HepG2 (cell line): ENCODE data around the gene GJD3. TPM values are rescaled to one million over a fixed set of nuclear protein-coding genes. Genes with fewer than 3 reads are reported as not detected.
A peak's percentile ranks its signal among the peaks of the same experiment; 100 is the strongest.

ENCODE experiments used
- ATAD3A ChIP-seq: sonication (generic); formaldehyde crosslinking; IDR thresholded peaks from 2 replicates; pipeline ENCODE4 v1.4.0; 2020; ENCODE audit warnings: missing genetic modification reagents
- ATF6 ChIP-seq: sonication (generic); formaldehyde crosslinking; conservative IDR thresholded peaks from 2 replicates; pipeline ENCODE4 v1.4.0; 2020; ENCODE audit warnings: missing genetic modification reagents
- BCLAF1 ChIP-seq: fragments of 450-650 bp; IDR thresholded peaks from 2 replicates; pipeline ENCODE4 v1.6.1; 2017; ENCODE audit warnings: mild to moderate bottlenecking
- CBX2 ChIP-seq, 2 experiments: fragments of 200-600 bp in 1 of 2; sonication (generic); formaldehyde crosslinking in 1 of 2; IDR thresholded peaks; 2 replicates each; pipeline versions ENCODE4 v1.7.0 to v1.8.1; 2018 to 2022; ENCODE audit warnings: low read depth in 2 of 2, low read length in 1 of 2, mild to moderate bottlenecking in 1 of 2, missing genetic modification reagents in 1 of 2
- GABPA ChIP-seq, 2 experiments: IDR thresholded peaks; 2 replicates each; pipeline ENCODE4 v1.6.1; 2011 to 2016; ENCODE audit warnings: low read depth in 2 of 2, low read length in 1 of 2, missing biosample characterization in 1 of 2, missing genetic modification characterization in 1 of 2
- KDM6A ChIP-seq: IDR thresholded peaks from 2 replicates; pipeline ENCODE4 v1.6.1; 2016; ENCODE audit warnings: low read depth
- MNT ChIP-seq: fragments of 450-650 bp; IDR thresholded peaks from 2 replicates; pipeline ENCODE4 v1.6.1; 2016
- RAD21 ChIP-seq: fragments of 450-650 bp; formaldehyde crosslinking; IDR thresholded peaks from 2 replicates; pipeline ENCODE4 v1.5.0; 2020; ENCODE audit warnings: mild to moderate bottlenecking
- SALL2 ChIP-seq: sonication (generic); formaldehyde crosslinking; IDR thresholded peaks from 2 replicates; pipeline ENCODE4 v1.8.1; 2023; ENCODE audit warnings: mild to moderate bottlenecking, missing genetic modification reagents, inconsistent platforms
- ZFP36L1 ChIP-seq: sonication (generic); formaldehyde crosslinking; IDR thresholded peaks from 2 replicates; pipeline ENCODE4 v1.8.0; 2022; ENCODE audit warnings: mild to moderate bottlenecking, missing genetic modification reagents, moderate library complexity
- ZNF143 ChIP-seq: sonication (generic); formaldehyde crosslinking; IDR thresholded peaks from 2 replicates; pipeline ENCODE4 v1.4.0; 2020; ENCODE audit warnings: missing genetic modification reagents
- ZNF549 ChIP-seq: sonication (generic); formaldehyde crosslinking; IDR thresholded peaks from 2 replicates; pipeline ENCODE4 v1.5.0; 2020; ENCODE audit warnings: missing genetic modification reagents
- ZNF782 ChIP-seq: sonication (generic); formaldehyde crosslinking; IDR thresholded peaks from 2 replicates; pipeline ENCODE4 v1.4.0; 2020; ENCODE audit warnings: missing genetic modification reagents, mild to moderate bottlenecking, borderline replicate concordance
- polyA plus RNA-seq, 8 experiments: library from polyadenylated mRNA; depleted of rRNA in 3 of 8; stranded (reverse) in 7 of 8; unstranded in 1 of 8; fragments of >200 nt; fragmentation: Illumina TruSeq in 4 of 8; extraction: Trizol in 4 of 8; gene quantifications; 2 replicates each; pipeline versions ENCODE4 v1.2.1 to v1.2.3, GENCODE V29; 2011 to 2016; ENCODE audit warnings: low read depth in 4 of 8, missing spikeins in 1 of 8, mixed read lengths in 1 of 8; ENCODE audit not compliant: insufficient read depth in 1 of 8
- total RNA-seq, 5 experiments: library from RNA; depleted of rRNA; stranded (reverse); fragments of >200 nt; fragmentation: Illumina TruSeq; extraction: Trizol; gene quantifications; 2 replicates each; pipeline ENCODE4 v1.2.3, GENCODE V29; 2016; ENCODE audit warnings: low read depth in 1 of 5
- TF ChIP-seq, protein P1 (sequence below): sonication (generic); formaldehyde crosslinking; IDR thresholded peaks from 2 replicates; pipeline ENCODE4 v1.4.0; 2020; ENCODE audit warnings: missing genetic modification reagents, borderline replicate concordance
- TF ChIP-seq, protein P2 (sequence below): sonication (generic); formaldehyde crosslinking; IDR thresholded peaks from 2 replicates; pipeline ENCODE4 v1.4.0; 2020; ENCODE audit warnings: mild to moderate bottlenecking, missing genetic modification reagents
- TF ChIP-seq, protein P3 (sequence below): sonication (generic); formaldehyde crosslinking; IDR thresholded peaks from 2 replicates; pipeline ENCODE4 v1.4.0; 2020; ENCODE audit warnings: missing genetic modification reagents, low read depth, mild to moderate bottlenecking, borderline replicate concordance

The GJD3 gene
- total and polyA plus RNA-seq, 2 of the 13 experiments (the other 11 are each of a cell fraction or from before 2014, with no cell fraction given), result not detected

DNA sequence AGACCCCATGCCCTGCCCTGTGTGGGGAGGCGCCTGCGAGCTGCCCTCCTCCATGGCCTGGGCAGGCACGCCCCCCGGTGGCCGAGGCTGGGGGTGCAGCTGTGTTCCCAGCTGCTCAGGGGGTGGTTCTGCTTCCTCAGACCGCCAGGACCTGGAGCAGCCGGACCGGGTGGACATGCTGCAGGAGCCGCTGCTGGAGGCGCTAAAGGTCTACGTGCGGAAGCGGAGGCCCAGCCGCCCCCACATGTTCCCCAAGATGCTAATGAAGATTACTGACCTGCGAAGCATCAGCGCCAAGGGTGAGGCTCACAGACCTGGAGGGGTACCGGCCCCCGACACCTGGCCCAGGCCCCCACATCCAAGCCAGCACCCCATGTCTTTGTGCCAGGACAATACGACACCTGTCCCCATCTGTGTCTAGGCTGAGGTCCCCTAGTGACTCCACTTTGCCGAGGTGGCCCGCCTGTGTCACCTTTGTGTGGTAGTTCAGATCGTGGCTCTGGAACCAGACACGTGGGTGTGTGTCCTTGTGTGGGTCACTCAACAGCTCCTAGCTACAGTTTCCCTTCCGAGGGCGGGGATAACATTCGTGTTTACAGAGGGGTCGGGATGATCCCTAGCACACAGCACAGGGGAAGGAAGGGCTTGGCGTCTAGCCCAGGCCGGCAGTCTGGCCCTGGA is 9.3 kb downstream of the GJD3 start (continued):
- TF ChIP-seq, protein P1, sequence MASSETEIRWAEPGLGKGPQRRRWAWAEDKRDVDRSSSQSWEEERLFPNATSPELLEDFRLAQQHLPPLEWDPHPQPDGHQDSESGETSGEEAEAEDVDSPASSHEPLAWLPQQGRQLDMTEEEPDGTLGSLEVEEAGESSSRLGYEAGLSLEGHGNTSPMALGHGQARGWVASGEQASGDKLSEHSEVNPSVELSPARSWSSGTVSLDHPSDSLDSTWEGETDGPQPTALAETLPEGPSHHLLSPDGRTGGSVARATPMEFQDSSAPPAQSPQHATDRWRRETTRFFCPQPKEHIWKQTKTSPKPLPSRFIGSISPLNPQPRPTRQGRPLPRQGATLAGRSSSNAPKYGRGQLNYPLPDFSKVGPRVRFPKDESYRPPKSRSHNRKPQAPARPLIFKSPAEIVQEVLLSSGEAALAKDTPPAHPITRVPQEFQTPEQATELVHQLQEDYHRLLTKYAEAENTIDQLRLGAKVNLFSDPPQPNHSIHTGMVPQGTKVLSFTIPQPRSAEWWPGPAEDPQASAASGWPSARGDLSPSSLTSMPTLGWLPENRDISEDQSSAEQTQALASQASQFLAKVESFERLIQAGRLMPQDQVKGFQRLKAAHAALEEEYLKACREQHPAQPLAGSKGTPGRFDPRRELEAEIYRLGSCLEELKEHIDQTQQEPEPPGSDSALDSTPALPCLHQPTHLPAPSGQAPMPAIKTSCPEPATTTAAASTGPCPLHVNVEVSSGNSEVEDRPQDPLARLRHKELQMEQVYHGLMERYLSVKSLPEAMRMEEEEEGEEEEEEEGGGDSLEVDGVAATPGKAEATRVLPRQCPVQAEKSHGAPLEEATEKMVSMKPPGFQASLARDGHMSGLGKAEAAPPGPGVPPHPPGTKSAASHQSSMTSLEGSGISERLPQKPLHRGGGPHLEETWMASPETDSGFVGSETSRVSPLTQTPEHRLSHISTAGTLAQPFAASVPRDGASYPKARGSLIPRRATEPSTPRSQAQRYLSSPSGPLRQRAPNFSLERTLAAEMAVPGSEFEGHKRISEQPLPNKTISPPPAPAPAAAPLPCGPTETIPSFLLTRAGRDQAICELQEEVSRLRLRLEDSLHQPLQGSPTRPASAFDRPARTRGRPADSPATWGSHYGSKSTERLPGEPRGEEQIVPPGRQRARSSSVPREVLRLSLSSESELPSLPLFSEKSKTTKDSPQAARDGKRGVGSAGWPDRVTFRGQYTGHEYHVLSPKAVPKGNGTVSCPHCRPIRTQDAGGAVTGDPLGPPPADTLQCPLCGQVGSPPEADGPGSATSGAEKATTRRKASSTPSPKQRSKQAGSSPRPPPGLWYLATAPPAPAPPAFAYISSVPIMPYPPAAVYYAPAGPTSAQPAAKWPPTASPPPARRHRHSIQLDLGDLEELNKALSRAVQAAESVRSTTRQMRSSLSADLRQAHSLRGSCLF, result no peak
- TF ChIP-seq KDM6A (CRISPR knock-in tag), result no peak
- no peak; the same call in 1 of the 2 replicates for TF ChIP-seq ZNF782 (CRISPR knock-in tag)
- TF ChIP-seq ATF6 (CRISPR knock-in tag), result no peak
- no peak for TF ChIP-seq BCLAF1
- no peak for TF ChIP-seq MNT
- no peak for TF ChIP-seq ZNF549 (CRISPR knock-in tag)
- no peak for TF ChIP-seq GABPA (IDR thresholded peaks at IDR 0.05; ENCODE audit: low read depth, low read length)
- TF ChIP-seq GABPA (CRISPR knock-in tag; IDR thresholded peaks at IDR 0.05; ENCODE audit: low read depth), result no peak
- TF ChIP-seq ZFP36L1 (CRISPR knock-in tag), result no peak
- TF ChIP-seq, protein P2, sequence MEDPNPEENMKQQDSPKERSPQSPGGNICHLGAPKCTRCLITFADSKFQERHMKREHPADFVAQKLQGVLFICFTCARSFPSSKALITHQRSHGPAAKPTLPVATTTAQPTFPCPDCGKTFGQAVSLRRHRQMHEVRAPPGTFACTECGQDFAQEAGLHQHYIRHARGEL (CRISPR knock-in tag), result no peak
- TF ChIP-seq CBX2 (IDR thresholded peaks at IDR 0.05; ENCODE audit: low read depth, low read length), result no peak
- no peak for TF ChIP-seq CBX2 (CRISPR knock-in tag; IDR thresholded peaks at IDR 0.05; ENCODE audit: low read depth)
- TF ChIP-seq, protein P3, sequence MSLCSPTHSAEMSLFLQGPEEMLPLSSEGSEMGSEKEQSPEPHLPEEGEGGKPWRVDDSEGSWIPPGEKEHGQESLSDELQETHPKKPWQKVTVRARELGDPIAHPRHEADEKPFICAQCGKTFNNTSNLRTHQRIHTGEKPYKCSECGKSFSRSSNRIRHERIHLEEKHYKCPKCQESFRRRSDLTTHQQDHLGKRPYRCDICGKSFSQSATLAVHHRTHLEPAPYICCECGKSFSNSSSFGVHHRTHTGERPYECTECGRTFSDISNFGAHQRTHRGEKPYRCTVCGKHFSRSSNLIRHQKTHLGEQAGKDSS, result no peak; the same call in 1 of the 2 replicates
- no peak for TF ChIP-seq ZNF143 (CRISPR knock-in tag)
- TF ChIP-seq SALL2 (CRISPR knock-in tag), result no peak
- no peak for TF ChIP-seq ATAD3A (CRISPR knock-in tag)
- TF ChIP-seq RAD21 (CRISPR knock-in tag), result peak; percentile 100
